HG03196 (cell line): ENCODE results near the gene SOX10.
"Not testable (repeated sequence)": the region's sequence is repeated elsewhere in the genome, so short reads cannot be mapped to it uniquely, and the experiment has no call there.

Experiments used
- ATAC-seq: cut with Tn5 transposase; IDR thresholded peaks from one replicate; pipeline ENCODE4 v1.9.1; 2021; ENCODE audit not compliant: unreplicated experiment

Gene SOX10

DNA sequence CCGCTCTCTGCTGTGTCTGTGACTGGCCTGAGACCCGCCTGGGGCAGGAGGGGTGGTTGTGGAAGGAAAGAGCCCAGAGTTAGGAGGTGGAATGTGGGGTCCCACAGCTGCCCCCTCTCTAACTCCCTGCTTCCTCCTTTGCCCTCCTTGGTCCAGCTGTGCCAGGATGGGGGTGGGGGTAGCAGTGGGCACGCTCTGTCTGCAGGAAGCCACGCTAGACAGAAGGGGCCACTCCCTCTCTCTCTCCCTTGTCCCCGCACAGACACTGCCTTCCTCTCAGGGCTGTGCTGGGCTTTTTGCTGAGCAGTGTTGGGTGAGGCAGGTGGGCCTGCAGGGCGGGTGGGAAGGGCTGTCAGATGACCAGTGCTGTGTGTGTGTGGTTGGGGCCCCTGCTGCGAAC is 2.0 kb upstream of the SOX10 start:
- no peak for ATAC-seq

DNA sequence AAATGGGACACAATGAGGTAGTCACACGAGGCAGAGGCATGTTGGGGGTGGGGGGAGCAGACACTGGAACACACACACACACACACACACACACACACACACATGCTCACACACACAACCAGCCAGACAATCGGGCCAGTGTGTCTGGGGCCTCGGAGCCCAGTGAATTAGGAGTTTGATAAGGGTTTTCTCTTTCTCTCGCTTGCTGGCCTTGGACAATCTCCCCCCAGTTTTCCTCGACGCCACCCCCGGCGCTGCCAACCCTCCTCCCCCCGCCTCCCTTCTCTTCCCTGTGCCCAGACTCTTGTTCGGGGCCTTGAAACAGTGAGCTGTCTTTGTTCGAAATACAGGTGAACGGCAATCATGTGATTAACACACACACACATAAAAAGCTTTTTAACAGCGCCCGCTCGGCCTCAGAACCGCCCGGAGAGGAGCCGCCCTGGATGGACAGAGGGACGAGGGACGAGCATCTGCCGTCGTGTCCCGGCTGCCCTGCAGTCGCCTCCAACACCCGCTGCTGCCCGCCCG is 1.5 kb upstream of the SOX10 start:
- no peak for ATAC-seq

DNA sequence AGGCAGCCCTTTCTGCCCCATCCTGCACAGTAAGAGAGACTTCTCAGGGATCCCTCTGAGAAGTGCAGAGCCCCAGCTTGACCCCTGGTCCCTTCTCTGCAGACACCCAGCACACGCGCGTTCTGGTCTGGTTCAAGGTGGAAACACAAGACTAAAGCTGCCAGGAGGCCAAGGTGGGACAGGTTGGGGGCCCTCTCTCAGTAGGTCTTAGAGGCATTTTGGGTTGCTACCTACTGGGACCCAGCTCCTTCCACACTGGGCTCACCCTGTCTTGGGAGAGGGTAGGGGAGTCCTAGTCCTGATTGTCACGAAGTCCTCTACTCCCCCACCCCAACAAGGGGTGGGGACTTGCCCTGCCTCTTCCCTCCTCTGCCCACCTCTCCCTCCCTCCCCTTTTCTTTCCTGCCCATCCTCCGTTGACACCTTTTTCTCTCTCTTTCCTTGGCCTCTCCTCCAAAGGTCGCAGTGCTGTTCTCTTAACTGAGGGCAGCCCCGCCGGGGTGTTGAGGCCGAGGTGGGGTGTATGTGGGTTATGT is 763 bp upstream of the SOX10 start:
- no peak for ATAC-seq

DNA sequence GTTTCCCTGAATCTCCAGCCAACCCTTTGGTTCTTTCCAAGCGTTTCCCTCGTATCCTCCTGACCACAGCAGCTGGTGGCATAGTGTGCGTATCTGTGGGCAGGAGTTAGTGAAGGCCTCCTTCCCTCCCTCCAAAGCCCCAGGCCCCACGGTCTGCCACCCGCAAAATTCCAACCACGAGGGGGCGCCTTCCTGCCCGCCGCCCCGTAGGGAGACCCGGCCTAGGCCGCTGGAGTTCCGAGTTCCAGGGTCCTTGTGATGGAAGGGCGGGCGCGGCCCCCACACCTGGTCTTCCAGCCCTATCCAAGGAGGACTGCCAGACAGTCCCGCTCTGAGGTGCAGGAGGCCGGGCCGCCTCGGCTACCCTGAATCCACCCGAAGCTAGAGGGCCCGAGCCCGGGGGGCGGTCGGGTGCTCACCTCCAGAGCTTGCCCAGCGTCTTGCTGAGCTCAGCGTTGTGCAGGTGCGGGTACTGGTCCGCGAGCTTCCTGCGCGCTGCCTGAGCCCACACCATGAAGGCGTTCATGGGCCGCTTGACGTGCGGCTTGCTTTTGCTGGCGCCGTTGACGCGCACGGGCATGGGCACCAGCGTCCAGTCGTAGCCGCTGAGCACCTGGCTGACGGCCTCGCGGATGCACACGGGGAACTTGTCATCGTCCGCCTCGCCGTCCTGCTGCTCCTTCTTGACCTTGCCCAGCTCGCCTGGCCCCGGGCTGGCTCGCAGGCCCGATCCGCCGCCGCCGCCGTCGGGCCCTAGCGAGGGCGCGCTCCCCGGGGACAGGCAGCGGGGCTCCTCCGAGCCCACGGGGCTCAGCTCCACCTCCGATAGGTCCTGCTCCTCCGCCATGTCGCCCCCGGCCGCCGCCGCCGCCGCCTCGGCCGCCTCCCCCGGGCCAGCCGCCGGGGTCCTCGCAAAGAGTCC is 1.2 kb downstream of the SOX10 start:
- no peak for ATAC-seq

DNA sequence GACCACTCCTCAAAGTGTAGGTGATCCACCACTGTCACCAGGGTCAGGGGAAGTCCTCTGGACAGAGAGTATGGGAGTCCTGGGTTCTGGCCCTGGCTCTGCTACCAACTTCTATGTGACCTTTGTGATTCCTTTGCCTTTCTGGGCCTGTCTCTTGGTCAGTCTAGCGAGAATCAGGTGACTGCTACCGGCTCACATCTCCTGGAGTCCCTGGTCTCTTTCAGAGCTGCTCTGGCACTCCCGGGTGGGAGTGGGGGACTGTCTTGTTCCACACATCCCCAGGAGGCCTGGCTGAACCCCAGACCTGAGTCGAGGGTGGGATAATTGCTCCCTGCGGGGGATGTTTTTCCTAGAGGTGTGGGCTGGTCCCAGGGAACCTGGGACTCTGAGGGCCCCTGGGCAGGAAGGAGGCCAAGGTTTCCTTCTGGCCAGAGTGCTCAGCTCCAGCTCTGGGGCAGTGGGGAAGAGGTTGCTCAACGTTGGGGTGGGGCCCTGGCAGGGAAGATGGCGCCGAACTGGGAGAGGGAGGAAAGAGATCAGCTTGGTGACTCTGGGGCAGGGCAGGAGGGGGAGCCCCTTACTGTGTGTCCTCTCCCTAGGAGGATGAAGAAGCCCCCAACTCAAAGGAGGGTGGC is 2.1 kb downstream of the SOX10 start:
- ATAC-seq: no peak

DNA sequence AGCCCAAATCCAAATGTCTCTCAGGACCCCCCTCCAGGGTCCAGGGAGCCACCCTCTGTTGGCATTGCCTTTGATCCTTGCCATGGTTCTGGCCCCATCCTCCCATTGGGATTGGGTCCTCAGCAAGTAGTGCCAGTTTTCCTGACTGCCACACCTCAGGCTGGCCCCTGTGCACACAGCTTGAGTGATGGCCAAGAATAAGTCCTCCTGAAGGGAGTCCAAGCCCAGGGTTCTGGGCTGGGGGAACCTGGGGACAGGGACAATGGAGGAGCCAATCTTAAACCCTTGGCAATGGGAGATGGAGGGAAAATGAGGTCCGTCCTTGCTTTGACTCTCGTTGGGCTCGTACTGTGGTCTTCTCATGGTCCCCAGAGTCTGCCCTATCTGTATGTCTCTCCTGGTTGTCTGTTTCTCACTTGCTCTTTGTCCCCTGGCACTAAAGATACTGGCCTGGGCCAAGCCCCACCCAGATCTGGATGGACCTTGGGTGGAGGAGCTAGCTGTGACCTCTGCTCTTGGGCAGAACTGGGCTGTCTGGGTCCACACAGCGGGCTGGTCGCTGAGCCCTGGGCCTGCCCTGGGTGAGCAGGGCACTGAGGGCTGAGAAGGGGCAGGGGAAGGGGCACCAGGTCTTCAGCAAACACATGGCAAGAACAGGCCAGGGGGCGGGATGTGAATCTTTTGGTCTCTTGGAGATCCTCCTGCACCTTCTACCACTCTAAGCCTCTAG is 2.9 kb downstream of the SOX10 start:
- no peak for ATAC-seq

DNA sequence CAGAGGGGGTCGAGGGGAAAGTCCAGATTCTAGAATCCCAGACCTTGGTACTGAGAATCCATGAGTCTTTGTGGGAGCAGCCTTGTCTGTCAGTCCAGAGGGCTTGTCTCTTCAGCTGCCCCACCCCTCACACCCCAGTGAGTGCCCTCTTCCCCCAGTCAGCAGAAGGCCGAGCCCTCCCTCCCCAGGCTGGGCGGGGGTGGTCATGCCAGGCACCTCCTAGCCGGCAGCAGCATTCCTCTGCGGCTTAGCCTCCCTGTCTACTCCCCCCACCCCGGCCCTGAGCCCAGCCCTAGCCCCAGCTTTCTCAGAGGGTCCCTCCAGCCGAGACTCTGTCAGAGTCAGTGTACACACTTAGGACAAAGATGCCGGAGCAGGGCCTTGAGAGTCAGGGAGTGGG is 4.6 kb downstream of the SOX10 start:
- ATAC-seq: no peak

DNA sequence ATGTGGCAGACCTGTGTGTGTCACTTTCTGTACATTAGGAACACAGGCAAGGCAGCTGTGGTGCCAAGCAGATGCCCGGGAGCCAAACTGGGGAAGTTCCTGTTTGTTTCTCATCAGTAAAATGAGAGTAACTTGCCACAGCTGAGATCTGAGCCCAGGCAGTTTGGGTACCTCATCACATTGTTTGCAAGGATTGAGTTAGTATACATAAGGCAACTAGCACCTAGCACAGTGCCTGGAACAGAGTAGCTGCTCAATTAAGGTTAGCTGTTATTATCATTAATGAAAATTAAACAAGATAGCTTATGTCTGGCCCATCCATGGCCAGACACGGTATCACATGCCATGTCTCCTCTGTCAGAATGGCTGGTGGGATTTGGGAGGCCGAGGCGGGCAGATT is 7.8 kb downstream of the SOX10 start:
- no peak for ATAC-seq

DNA sequence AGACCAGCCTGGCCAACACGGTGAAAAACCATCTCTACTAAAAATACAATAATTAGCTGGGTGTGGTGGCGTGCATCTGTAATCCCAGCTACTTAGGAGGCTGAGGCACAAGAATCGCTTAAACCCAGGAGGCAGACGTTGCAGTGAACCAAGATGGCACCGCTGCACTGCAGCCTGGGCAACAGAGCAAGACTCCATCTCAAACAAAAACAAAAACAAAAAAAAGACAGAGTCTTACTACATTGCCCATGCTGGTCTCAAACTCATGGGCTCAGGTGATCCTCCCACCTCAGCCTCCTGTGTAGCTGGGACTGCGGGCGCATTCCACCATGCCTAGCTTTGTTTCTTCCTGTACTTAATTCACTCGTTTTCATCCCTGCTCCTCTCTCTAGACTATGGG is 8.3 kb downstream of the SOX10 start:
- not testable (repeated sequence) for ATAC-seq

DNA sequence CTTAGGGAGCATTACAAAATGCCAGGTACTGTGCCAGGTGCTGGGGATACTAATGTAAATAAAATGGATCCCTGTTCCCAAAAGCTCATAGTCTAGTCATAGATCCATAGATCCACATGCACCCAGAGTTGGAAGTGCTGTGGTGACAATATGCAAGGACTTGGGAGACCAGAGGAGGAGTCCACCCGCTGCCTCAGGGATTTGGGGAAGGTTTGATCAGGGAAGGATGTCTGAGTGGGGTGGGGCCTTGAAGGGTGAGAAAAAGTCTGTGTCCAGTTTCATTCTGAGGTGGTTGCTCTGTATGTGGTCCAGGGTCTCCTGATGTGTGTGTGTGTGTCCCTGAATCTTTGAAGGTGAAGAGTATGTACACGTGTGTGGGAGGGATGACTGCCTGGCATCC is 9.2 kb downstream of the SOX10 start:
- ATAC-seq: no peak

DNA sequence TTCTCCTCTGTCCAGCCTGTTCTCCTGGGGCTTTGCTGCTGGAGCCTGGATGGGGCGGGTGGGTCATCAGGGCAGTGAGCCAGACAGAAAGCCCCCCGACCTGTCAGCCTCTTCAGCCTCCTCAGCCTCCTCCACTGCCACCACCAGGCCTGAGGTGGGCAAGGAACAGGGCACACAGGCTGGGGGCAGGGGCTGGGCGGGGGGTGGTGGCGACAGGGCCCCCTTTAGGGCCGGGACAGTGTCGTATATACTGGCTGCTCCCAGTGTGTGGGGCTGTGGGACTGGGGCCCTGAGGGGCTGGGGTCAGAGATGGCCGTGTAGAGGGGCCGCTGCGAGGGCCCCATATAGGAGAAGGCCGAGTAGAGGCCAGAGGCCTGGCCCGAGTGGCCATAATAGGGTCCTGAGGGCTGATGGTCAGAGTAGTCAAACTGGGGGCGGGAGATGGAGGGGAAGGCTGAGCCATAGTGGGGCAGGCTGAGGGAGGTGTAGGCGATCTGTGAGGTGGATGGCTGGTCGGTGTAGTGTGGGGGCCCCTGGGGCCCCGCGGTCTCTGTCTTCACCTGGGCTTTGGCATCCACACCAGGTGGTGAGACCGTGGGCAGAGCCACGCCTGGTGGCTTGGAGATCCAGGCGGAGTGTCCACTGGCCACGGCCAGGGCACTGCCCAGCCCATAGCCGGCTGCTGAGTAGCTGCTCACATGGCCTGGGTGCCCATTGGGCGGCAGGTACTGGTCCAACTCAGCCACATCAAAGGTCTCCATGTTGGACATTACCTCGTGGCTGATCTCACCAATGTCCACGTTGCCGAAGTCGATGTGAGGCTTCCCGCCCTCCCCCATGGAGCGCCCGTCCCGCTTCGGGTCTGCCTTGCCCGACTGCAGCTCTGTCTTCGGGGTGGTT is 10.8 kb downstream of the SOX10 start:
- no peak for ATAC-seq

DNA sequence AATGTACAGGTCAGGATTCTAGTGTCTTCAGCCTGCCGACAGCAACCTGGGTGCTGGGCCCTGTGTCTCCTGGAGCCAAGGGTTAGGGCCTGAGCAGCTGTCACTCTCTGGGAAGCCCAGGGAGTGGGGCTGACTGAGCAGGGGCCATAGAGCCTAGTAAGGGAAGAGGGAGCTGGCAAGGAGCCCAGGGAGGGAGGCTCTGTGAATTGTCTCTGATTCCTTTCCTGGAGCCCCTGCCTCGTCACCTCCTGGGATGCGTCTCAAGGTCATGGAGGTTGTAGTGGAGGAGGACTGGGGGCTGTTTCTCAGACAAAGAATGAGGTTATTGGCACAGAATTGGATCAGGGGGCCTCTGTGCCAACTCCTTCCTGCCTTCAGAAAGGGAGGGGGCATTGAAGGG is 11.8 kb downstream of the SOX10 start:
- no peak for ATAC-seq

DNA sequence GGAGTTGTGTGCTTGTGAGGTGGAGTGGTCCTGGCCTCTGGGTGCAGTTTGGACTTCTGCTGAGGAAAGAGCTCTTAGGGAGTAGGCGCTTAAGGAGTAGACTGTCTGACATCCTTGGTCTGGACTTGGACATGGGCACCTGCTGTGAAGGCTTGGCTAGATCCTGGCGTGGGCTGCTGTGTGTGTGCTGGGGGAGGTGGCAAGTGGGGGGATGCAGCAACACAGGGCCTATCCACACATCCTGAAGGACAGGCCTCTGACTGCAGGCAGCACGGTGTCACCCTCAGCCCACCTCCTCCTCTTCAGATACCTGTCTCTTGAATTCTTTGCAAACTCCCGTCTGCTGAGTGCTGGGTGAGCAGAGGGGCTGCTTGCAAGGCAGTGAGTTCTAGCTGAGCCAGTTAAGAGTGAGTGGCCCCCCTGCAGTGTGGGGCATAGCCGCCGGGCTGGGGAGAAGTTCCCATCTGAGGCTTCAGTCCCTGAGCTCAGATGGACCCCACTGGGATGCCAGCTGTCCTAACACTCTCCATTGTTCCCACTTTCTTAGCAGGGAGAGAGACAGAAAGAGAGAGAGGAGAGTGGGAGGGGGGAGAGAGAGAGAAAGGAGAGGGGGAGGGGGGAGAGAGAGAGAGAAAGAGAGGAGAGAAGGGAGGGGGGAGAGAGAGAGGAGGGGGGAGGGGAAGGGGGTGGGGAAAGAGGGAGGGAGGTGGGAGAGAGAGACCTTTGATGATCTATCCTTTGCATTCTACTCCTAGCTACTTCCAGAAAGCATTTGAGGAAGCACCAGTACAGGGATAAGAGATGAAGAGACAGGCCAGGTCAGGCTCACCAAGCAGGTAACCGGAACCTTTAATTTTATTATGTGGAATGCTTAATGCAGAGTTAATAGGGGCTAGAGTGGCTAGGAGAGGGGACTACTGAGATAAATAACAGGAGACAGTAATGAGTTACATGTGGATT is 12.6 kb downstream of the SOX10 start:
- ATAC-seq: no peak

DNA sequence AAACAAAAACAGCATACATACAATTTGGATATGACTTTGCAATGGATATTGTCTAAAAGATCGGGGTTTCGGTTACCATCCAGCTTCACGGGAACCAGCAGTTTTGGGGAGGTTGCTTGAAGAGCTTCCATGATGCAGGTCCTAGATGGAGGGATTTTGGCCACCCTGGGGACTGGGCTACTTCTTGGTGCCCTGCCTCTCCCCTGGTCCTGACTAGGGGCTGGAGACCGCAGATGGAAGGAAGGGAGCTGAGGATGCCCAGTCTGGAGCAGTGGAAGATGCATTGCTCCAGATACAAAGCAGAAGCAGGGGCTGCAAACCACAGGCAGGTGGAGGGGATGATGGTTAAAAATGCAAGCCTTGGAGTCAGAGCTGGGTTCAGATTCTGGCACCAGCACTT is 13.5 kb downstream of the SOX10 start:
- ATAC-seq: no peak

DNA sequence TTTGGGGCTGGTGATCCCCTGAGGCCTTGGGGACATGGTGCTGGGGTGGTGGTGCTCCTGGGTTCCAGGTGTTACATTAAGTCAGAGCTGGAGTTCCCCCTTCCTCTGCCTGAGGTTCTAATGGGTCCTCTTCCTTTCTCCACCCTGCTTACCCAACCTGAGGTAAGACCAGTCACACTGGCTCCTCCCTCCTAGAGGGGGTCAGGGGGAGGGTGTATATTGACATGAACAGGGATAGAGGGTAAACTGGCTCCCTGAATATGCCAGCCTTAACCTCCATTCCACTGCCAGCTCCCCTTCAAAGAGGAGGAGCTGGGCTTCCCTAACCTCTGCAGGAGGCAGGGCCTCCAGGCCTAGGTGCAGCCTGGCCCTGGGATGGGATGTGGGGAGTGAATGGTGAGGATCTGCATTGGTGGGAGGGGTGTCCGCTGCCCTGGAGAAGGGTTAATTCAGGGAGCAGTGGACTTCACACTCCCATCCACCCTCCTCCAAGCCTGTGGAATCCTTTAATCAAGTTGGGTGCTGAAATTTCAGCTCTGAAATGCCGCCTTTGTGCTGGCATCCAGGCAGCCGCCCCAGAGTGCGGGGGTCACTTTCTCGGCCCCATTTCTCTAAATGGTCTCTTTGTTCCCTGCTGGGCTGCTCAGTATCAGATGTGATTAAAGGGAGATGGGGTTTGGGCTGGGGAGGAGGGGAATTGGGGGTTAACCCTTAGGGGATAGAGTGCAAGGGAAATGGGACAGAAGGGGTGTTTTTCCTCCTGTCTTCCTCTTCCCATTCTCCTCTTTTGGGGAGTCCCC is 15.7 kb downstream of the SOX10 start:
- ATAC-seq: no peak

DNA sequence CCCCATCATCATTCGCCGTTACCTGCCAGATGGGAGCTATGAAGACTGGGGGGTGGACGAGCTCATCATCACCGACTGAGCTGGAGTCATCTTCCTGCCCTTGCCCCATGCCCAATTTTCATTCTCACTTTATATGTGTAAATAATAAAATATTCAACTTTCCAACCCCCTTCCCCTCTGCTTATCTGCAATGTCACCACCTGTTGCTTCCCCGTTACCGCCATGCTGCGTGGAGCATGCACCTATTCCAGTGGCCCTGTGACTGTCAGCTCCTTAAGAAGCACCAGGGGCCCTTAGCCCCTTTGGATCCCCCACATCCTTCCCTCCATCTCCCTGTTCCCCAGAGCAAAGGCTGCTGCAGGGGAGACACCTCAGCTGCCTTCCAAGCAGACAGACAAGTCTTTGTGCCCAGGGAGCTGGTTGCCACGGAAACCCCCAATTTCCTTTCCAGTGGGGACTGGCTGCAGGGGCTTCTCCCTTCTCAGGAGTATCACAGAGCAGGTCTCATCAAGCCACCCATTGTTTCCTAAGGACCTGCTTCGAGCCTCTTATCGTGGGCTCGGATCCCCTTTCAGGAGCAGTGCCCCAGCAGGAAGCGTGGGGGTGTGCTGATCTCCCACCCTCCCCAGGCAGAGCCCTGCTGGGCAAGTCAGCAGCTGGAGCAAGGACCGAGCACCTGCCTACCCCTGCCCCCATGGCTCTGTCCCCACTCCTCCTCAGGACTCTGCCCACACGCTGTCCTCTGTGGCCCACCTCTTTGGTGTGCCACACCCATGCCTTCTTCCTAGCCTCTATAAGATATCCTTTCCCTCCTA is 16.5 kb downstream of the SOX10 start:
- ATAC-seq: no peak

DNA sequence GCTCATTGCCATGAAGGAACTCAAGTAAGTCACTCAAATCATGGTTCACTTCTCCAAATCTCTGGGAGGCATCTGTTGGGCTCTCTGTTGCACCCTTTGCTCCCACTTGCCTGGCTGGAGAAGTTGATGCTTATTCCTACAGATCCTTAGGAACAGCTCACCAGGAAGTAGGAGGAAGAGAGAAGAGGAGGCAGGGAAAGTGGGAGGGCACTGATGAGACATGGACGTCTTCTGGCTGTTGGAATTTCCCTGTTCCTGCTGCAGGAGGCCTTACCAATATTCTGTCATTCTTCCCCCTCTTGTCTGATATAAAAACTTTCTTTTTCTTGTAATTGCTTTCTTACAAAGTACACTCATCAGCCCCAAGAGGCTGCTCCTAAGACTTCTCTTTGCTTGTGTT is 17.2 kb downstream of the SOX10 start:
- no peak for ATAC-seq
